ENCODE measurements around the gene PRDM5. TPM values are rescaled to one million over a fixed set of nuclear protein-coding genes. Genes with fewer than 3 reads are reported as not detected.

PRDM5 gene
- total and polyA plus RNA-seq, 9 of the 15 experiments (the other 6 are each of a cell fraction or from before 2014, with no cell fraction given), result not detected

DNA sequence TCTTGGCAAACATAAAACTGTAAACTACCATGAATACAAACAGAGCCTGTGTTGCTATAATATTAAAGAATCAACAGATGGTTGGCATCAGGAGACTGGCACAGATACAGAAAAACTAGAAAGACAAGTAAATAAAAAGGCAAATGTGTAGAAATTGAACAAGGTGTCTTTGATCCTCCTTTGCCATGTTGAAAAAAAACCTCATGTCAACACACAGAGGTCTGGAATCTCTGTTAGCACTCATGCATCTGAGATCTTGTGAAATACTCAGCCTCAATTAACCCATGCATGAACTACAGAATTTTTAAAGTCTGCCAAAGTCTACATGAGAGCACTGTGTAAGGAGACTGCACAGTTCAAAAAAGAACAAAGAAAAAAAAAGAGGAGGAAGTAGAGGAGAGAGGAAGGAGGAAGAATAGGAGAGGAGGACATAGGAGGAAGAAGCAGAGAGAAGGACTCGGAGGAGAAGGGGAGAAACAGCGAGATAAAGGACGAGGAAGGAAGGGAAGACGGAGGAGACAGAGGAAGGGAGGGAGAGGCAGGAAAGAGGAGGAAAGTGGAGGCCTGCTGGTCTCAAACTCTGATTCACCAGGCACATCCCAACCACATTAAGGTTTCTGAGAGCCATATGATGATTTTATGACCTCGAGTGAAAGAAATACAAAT lies 52.8 kb downstream of the PRDM5 start:
- H3K9ac ChIP-seq (ENCODE audit: insufficient read depth in 1 of 2, low read depth in 2 of 2, low read length in 2 of 2), result no peak overlapping the region
- no peak overlapping the region for H3K4me3 ChIP-seq
- no peak overlapping the region for H2AFZ ChIP-seq (ENCODE audit: low read depth, low read length)
- H3K9me1 ChIP-seq (ENCODE audit: control insufficient read depth, insufficient read depth, low read length), result no peaks in the 10 kb centered on the region
- H3K79me2 ChIP-seq (ENCODE audit: control insufficient read depth, insufficient read depth, low read length), result no peaks in the 10 kb centered on the region
- BruUV-seq (replicated peaks), result no TSS peak
- no peaks in the 10 kb centered on the region for H4K20me1 ChIP-seq (replicated peaks; ENCODE audit: control insufficient read depth, insufficient read depth, low read length)
- in situ Hi-C loops (cut with MboI) (no loop called here), intact Hi-C loops (cut with micrococcal nuclease) (no loop called here)
- no peaks in the 10 kb centered on the region for H3K36me3 ChIP-seq (ENCODE audit: control insufficient read depth, insufficient read depth, low read length)
- no peak overlapping the region for H3K4me2 ChIP-seq (ENCODE audit: insufficient read depth, low read length)
- POLR2A ChIA-PET, result no interaction called here
- 0% methylated on average over 5 of the region's 5 CpGs for WGBS (ENCODE audit: insufficient coverage, low coverage, missing lambda C conversion rate)
- DNase-seq (ENCODE audit: extremely low read depth in 1 of 4, low spot score in 3 of 4) (no peak), ATAC-seq (no peak), FAIRE-seq (no peak)
- no peaks in the 10 kb centered on the region for H3K9me3 ChIP-seq (replicated peaks; ENCODE audit: control insufficient read depth, insufficient read depth, low read depth, low read length)
- H3K27me3 ChIP-seq (ENCODE audit: control insufficient read depth in 2 of 2, insufficient read depth in 2 of 2, low read length in 2 of 2), result no peaks in the 10 kb centered on the region
- H3K27ac ChIP-seq (ENCODE audit: extremely low read depth, low read depth, low read length), result no peak overlapping the region
- CTCF ChIA-PET (ENCODE audit: low intra/inter-chr PET ratio), result no interaction called here
- TF ChIP-seq ZNF280A (IDR thresholded peaks at IDR 0.05; ENCODE audit: low read depth, partially characterized antibody), result no peak
- TF ChIP-seq ZZZ3 (IDR thresholded peaks at IDR 0.05), result no peak
- TF ChIP-seq KLF13 (tag; IDR thresholded peaks at IDR 0.05; ENCODE audit: borderline replicate concordance, low read depth), result no peak
- TF ChIP-seq ARID3B (CRISPR knock-in tag; IDR thresholded peaks at IDR 0.05; ENCODE audit: borderline replicate concordance), result no peak
- no peak for TF ChIP-seq CTBP1 (IDR thresholded peaks at IDR 0.05; ENCODE audit: borderline replicate concordance)
- TF ChIP-seq KDM5B (IDR thresholded peaks at IDR 0.05; ENCODE audit: insufficient replicate concordance, low read depth, low read length), result no peak
- TF ChIP-seq ZKSCAN8 (CRISPR knock-in tag; IDR thresholded peaks at IDR 0.05), result no peak
- no peak for TF ChIP-seq L3MBTL2 (IDR thresholded peaks at IDR 0.05)
- TF ChIP-seq LCOR (CRISPR knock-in tag; IDR thresholded peaks at IDR 0.05), result no peak
- no peak for TF ChIP-seq POLR2AphosphoS5 (IDR thresholded peaks at IDR 0.05; ENCODE audit: control insufficient read depth, insufficient read depth, low read depth, low read length)
- TF ChIP-seq TCF3 (CRISPR knock-in tag; IDR thresholded peaks at IDR 0.05), result no peak
- no peak for TF ChIP-seq CBFB (CRISPR knock-in tag; IDR thresholded peaks at IDR 0.05)
- no peak for TF ChIP-seq ZC3H8 (IDR thresholded peaks at IDR 0.05)
- no peak for TF ChIP-seq MCM2 (IDR thresholded peaks at IDR 0.05; ENCODE audit: low read depth)
- TF ChIP-seq STAT5B (CRISPR knock-in tag; IDR thresholded peaks at IDR 0.05), result no peak
- no peak for TF ChIP-seq POLR2A (conservative IDR thresholded peaks at IDR 0.05)
- TF ChIP-seq RUNX1 (IDR thresholded peaks at IDR 0.05; ENCODE audit: low read depth), result no peak
- TF ChIP-seq TAL1 (IDR thresholded peaks at IDR 0.05), result no peak
- no peak for TF ChIP-seq KDM1A (IDR thresholded peaks at IDR 0.05)
- no peak for TF ChIP-seq HMBOX1 (IDR thresholded peaks at IDR 0.05)
- no peaks in the 10 kb centered on the region for H3K4me1 ChIP-seq (replicated peaks in 1 of 2; ENCODE audit: control insufficient read depth in 2 of 2, insufficient read depth in 2 of 2, low read length in 2 of 2)
